ENCODE data around the gene PRKG1. TPM values are rescaled to one million over a fixed set of nuclear protein-coding genes. Genes with fewer than 3 reads are reported as not detected.

The PRKG1 gene
- polyA plus RNA-seq, 1 donor (not counting 4 experiments of a cell fraction or from before 2014, with no cell fraction given), result 0.24 TPM

DNA sequence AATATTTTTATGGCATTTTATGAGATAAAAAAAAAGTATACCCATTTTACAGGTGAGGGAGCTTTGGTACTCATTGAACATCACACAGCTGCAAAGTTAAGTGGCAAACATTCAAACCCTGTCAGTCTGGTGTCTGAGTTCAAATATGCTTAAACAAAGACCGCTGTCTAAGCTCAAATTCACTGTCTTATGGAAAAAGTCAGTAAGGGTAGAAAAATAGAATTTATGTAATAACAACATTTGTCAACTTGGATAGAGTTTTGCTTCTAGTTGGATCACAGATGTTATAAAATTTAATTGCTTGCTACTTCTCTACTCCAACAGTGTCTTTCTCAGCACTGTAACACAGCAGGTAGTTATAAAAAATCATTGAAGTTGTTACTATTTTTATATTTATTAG is 786.8 kb downstream of the PRKG1 start:
- DNase-seq (ENCODE audit: low read depth, low spot score) (no peak), FAIRE-seq (no peak)
- Histone ChIP-seq H3K27ac (ENCODE audit: control insufficient read depth, insufficient read depth, low read length) (no peak overlapping the region), H3K9me1 (ENCODE audit: control insufficient read depth, extremely low read depth, insufficient read depth, low read length) (no peaks in the 10 kb centered on the region), H3K4me2 (ENCODE audit: control insufficient read depth, extremely low read depth, insufficient read depth, low read depth, low read length) (no peak overlapping the region), H3K9me3 (ENCODE audit: control insufficient read depth, low read depth, low read length) (no peaks in the 10 kb centered on the region), H3K9ac (ENCODE audit: control insufficient read depth, extremely low read depth, insufficient read depth, low read length) (no peak overlapping the region), H3K79me2 (ENCODE audit: control insufficient read depth, insufficient read depth, low read length) (no peaks in the 10 kb centered on the region), H3K27me3 (ENCODE audit: control insufficient read depth, extremely low read depth, insufficient read depth, low read length) (no peaks in the 10 kb centered on the region), H3K4me3 (ENCODE audit: control insufficient read depth in 2 of 3, extremely low read depth in 1 of 3, insufficient read depth in 2 of 3, low read depth in 1 of 3, low read length in 3 of 3) (no peak overlapping the region), H3K4me1 (ENCODE audit: control insufficient read depth, extremely low read depth, insufficient read depth, low read length) (no peaks in the 10 kb centered on the region), H4K20me1 (ENCODE audit: control insufficient read depth, extremely low read depth, insufficient read depth, low read length) (no peaks in the 10 kb centered on the region), H2AFZ (ENCODE audit: control insufficient read depth, low read length) (no peak overlapping the region), H3K36me3 (ENCODE audit: control insufficient read depth in 2 of 2, extremely low read depth in 1 of 2, insufficient read depth in 2 of 2, low read length in 2 of 2) (no peaks in the 10 kb centered on the region)
- dilution Hi-C loops (cut with MboI; ENCODE audit: extremely low pct_ligation_motif_present, low sequenced_read_pairs), result no loop called here
- TF ChIP-seq, protein P1, sequence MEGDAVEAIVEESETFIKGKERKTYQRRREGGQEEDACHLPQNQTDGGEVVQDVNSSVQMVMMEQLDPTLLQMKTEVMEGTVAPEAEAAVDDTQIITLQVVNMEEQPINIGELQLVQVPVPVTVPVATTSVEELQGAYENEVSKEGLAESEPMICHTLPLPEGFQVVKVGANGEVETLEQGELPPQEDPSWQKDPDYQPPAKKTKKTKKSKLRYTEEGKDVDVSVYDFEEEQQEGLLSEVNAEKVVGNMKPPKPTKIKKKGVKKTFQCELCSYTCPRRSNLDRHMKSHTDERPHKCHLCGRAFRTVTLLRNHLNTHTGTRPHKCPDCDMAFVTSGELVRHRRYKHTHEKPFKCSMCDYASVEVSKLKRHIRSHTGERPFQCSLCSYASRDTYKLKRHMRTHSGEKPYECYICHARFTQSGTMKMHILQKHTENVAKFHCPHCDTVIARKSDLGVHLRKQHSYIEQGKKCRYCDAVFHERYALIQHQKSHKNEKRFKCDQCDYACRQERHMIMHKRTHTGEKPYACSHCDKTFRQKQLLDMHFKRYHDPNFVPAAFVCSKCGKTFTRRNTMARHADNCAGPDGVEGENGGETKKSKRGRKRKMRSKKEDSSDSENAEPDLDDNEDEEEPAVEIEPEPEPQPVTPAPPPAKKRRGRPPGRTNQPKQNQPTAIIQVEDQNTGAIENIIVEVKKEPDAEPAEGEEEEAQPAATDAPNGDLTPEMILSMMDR (optimal IDR thresholded peaks at IDR 0.05 in 1 of 3, IDR thresholded peaks at IDR 0.05 in 1 of 3, conservative IDR thresholded peaks at IDR 0.05 in 1 of 3; ENCODE audit: extremely low read depth in 1 of 3, insufficient read depth in 2 of 3, low read length in 3 of 3), result no peak
- TF ChIP-seq EZH2 (IDR thresholded peaks at IDR 0.05; ENCODE audit: low read length), result no peak

DNA sequence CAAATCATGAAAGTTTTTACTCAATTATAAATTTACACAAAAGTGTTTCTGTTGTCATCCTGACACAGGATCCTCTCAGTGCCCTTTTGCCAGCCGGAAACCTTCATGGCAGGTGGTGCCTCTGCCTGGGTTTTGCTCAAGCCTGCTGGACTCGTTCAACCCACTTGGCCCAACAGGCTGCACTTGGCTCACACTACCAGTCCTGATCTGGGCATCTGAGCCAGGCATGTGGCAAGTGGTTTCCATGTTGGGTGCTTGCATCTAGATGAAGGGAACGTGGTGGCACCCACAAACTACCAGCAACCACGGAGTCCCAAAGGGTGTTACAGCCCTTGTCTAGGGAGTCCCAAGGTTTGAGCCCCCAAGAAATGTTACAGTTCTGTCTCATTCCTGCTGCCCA is 787.4 kb downstream of the PRKG1 start:
- Histone ChIP-seq H3K9me1 (ENCODE audit: control insufficient read depth, extremely low read depth, insufficient read depth, low read length) (no peaks in the 10 kb centered on the region), H3K9ac (ENCODE audit: control insufficient read depth, extremely low read depth, insufficient read depth, low read length) (no peak overlapping the region), H3K4me1 (ENCODE audit: control insufficient read depth, extremely low read depth, insufficient read depth, low read length) (no peaks in the 10 kb centered on the region), H3K36me3 (ENCODE audit: control insufficient read depth in 2 of 2, extremely low read depth in 1 of 2, insufficient read depth in 2 of 2, low read length in 2 of 2) (no peaks in the 10 kb centered on the region), H3K4me3 (ENCODE audit: control insufficient read depth in 2 of 3, extremely low read depth in 1 of 3, insufficient read depth in 2 of 3, low read depth in 1 of 3, low read length in 3 of 3) (no peak overlapping the region), H3K9me3 (ENCODE audit: control insufficient read depth, low read depth, low read length) (no peaks in the 10 kb centered on the region), H4K20me1 (ENCODE audit: control insufficient read depth, extremely low read depth, insufficient read depth, low read length) (no peaks in the 10 kb centered on the region), H3K79me2 (ENCODE audit: control insufficient read depth, insufficient read depth, low read length) (no peaks in the 10 kb centered on the region), H3K4me2 (ENCODE audit: control insufficient read depth, extremely low read depth, insufficient read depth, low read depth, low read length) (no peak overlapping the region), H3K27ac (ENCODE audit: control insufficient read depth, insufficient read depth, low read length) (no peak overlapping the region), H2AFZ (ENCODE audit: control insufficient read depth, low read length) (no peak overlapping the region), H3K27me3 (ENCODE audit: control insufficient read depth, extremely low read depth, insufficient read depth, low read length) (no peaks in the 10 kb centered on the region)
- dilution Hi-C loops (cut with MboI; ENCODE audit: extremely low pct_ligation_motif_present, low sequenced_read_pairs), result no loop called here
- TF ChIP-seq, protein P1 (optimal IDR thresholded peaks at IDR 0.05 in 1 of 3, IDR thresholded peaks at IDR 0.05 in 1 of 3, conservative IDR thresholded peaks at IDR 0.05 in 1 of 3; ENCODE audit: extremely low read depth in 1 of 3, insufficient read depth in 2 of 3, low read length in 3 of 3), result no peak
- TF ChIP-seq EZH2 (IDR thresholded peaks at IDR 0.05; ENCODE audit: low read length), result no peak
- FAIRE-seq (no peak), DNase-seq (ENCODE audit: low read depth, low spot score) (no peak)

All from keratinocyte (primary cell).